Left ventricle myocardium superior (tissue), 1 donor: ENCODE data around the gene ISOC2. TPM values are rescaled to one million over a fixed set of nuclear protein-coding genes. Genes with fewer than 3 reads are reported as not detected.
A peak's percentile ranks its signal among the peaks of the same experiment; 100 is the strongest.
"Not testable (repeated sequence)": the region's sequence is repeated elsewhere in the genome, so short reads cannot be mapped to it uniquely, and the experiment has no call there.

Experiments
- ATAC-seq: fragments of 200-7000 bp; cut with Tn5 transposase; one replicate; pipeline ENCODE4 v1.9.1; 2020; ENCODE audit warnings: mild to moderate bottlenecking, moderate library complexity
- DNase-seq: peaks from one replicate; pipeline ENCODE4 v3.0.0-alpha.2; 2020
- intact Hi-C: fragments of 100-400 bp; cut with micrococcal nuclease; formaldehyde crosslinking; loops from one replicate; pipeline ENCODE4 v1.11.0; 2022
- total RNA-seq: library from RNA; stranded (reverse); fragmentation: NEBNext Ultra II Directional; extraction: Animal tissue kit (Norgen Biotek cat#: 25700); gene quantifications from one replicate; pipeline ENCODE4 v1.2.1, GENCODE V29; 2021
- donor health status: DM: no; HTN: yes; CAD: no; lungs with severe emphysema.

The ISOC2 gene
- total RNA-seq, 1 donor from 2014 or later = 58.5 TPM

GRCh38 chr19:55426042-55426441 is 35.4 kb downstream of the ISOC2 start:
- ATAC-seq = no peak
- DNase-seq = no peak
- intact Hi-C loops = no loop called here

- intact Hi-C loops = no loop called here
- DNase-seq (no peak), ATAC-seq (no peak)
Measured at GRCh38 chr19:55424518-55424917, 36.9 kb downstream of the ISOC2 start.

GRCh38 chr19:55423225-55424005 is 38.0 kb downstream of the ISOC2 start:
- no peak for ATAC-seq

GRCh38 chr19:55421281-55421680 is 40.2 kb downstream of the ISOC2 start:
- ATAC-seq, intact Hi-C loops, DNase-seq: not testable (repeated sequence)

More at GRCh38 chr19:55423225-55424005, 38.0 kb downstream of the ISOC2 start:
- no peak for DNase-seq
- intact Hi-C loops = no loop called here

- DNase-seq = no peak
- ATAC-seq = no peak
- intact Hi-C loops = no loop called here
Measured at GRCh38 chr19:55419624-55420236, 41.7 kb downstream of the ISOC2 start.

- intact Hi-C loops = no loop called here
- DNase-seq (no peak), ATAC-seq (no peak)
Measured at GRCh38 chr19:55419103-55419502, 42.3 kb downstream of the ISOC2 start.

GRCh38 chr19:55418185-55418584 is 43.3 kb downstream of the ISOC2 start:
- DNase-seq (no peak), ATAC-seq (peak; percentile 85)
- intact Hi-C loops = no loop called here

- ATAC-seq (no peak), DNase-seq (no peak)
- intact Hi-C loops = no loop called here
Measured at GRCh38 chr19:55410168-55410567, 51.3 kb downstream of the ISOC2 start.

GRCh38 chr19:55409179-55409578 is 52.3 kb downstream of the ISOC2 start:
- DNase-seq, intact Hi-C loops, ATAC-seq: not testable (repeated sequence)

- DNase-seq = no peak
- intact Hi-C loops = no loop called here
- ATAC-seq = no peak
Measured at GRCh38 chr19:55408533-55408872, 52.9 kb downstream of the ISOC2 start.

GRCh38 chr19:55407800-55408532 is 53.5 kb downstream of the ISOC2 start:
- peak; percentile 97 for ATAC-seq

GRCh38 chr19:55407550-55407799 is 54.0 kb downstream of the ISOC2 start, which contains the start of gene UBE2S:
UBE2S (minus strand) TSS chr19:55407788; CDS start chr19:55407589, 199 bp downstream.
- intact Hi-C loops, DNase-seq, ATAC-seq: not testable (repeated sequence)

More at GRCh38 chr19:55407800-55408532, 53.5 kb downstream of the ISOC2 start:
- peak; percentile 99 for DNase-seq
- intact Hi-C loops = no loop called here

GRCh38 chr19:55406826-55407549 is 54.5 kb downstream of the ISOC2 start:
- intact Hi-C loops = no loop called here
- DNase-seq (no peak), ATAC-seq (peak; percentile 2)

GRCh38 chr19:55406091-55406825 is 55.2 kb downstream of the ISOC2 start:
- no peak for DNase-seq
- intact Hi-C loops = no loop called here
- ATAC-seq = no peak

GRCh38 chr19:55405638-55406037 is 55.8 kb downstream of the ISOC2 start:
- intact Hi-C loops = no loop called here
- ATAC-seq (no peak), DNase-seq (no peak)
